GM21515 (cell line): ENCODE results near the gene PIAS4.

ENCODE experiments used
- ATAC-seq: cut with Tn5 transposase; IDR thresholded peaks from one replicate; pipeline ENCODE4 v1.9.1; 2021; ENCODE audit not compliant: unreplicated experiment

PIAS4 gene

GRCh38 chr19:4018775-4019504 is 11.4 kb downstream of the PIAS4 start:
- no peak for ATAC-seq

- no peak for ATAC-seq
Observed at GRCh38 chr19:4019578-4019977, 12.0 kb downstream of the PIAS4 start.

- no peak for ATAC-seq
Observed at GRCh38 chr19:4023600-4024398, 16.3 kb downstream of the PIAS4 start.

GRCh38 chr19:4025317-4025716 is 17.8 kb downstream of the PIAS4 start:
- no peak for ATAC-seq

- no peak for ATAC-seq
Observed at GRCh38 chr19:4027146-4027545, 19.6 kb downstream of the PIAS4 start.

- no peak for ATAC-seq
Observed at GRCh38 chr19:4028334-4029246, 21.1 kb downstream of the PIAS4 start.

- ATAC-seq, result no peak
Observed at GRCh38 chr19:4029247-4029614, 21.7 kb downstream of the PIAS4 start.

- ATAC-seq, result no peak
Observed at GRCh38 chr19:4030552-4030951, 23.0 kb downstream of the PIAS4 start.

- no peak for ATAC-seq
Observed at GRCh38 chr19:4030981-4031380, 23.4 kb downstream of the PIAS4 start.

GRCh38 chr19:4031420-4031819 is 23.9 kb downstream of the PIAS4 start:
- no peak for ATAC-seq

- ATAC-seq, result no peak
Observed at GRCh38 chr19:4032436-4032835, 24.9 kb downstream of the PIAS4 start.

- no peak for ATAC-seq
Observed at GRCh38 chr19:4033028-4033956, 25.8 kb downstream of the PIAS4 start.

- no peak for ATAC-seq
Observed at GRCh38 chr19:4034048-4035017, 26.8 kb downstream of the PIAS4 start.

GRCh38 chr19:4035018-4035566 is 27.6 kb downstream of the PIAS4 start:
- no peak for ATAC-seq

- ATAC-seq, result no peak
Observed at GRCh38 chr19:4035582-4035981, 28.0 kb downstream of the PIAS4 start.

- ATAC-seq, result no peak
Observed at GRCh38 chr19:4036576-4037300, 29.2 kb downstream of the PIAS4 start.

- ATAC-seq, result no peak
Observed at GRCh38 chr19:4037301-4037949, 29.9 kb downstream of the PIAS4 start.

- no peak for ATAC-seq
Observed at GRCh38 chr19:4038057-4038456, 30.5 kb downstream of the PIAS4 start.
